SK-N-SH (cell line): Measurements from ENCODE around the gene LNPEP. TPM values are rescaled to one million over a fixed set of nuclear protein-coding genes. Genes with fewer than 3 reads are reported as not detected.

Experiments used
- CTCF ChIA-PET: fragments of 300-600, 350-600 bp; formaldehyde crosslinking; extraction: SDS; loops from one replicate; lab custom pipeline; 2021; lab: Yijun Ruan, JAX
- POLR2A ChIA-PET: fragments of 350-600 bp; sonication (Branson Sonifier 250); formaldehyde crosslinking; extraction: SDS; loops from one replicate; lab custom pipeline; 2020; ENCODE audit warnings: antibody characterized with exemption, inconsistent platforms; lab: Yijun Ruan, JAX
- DNase-seq: peaks from one replicate; pipeline ENCODE4 v3.0.0; 2012
- H2AFZ ChIP-seq: fragments of 200-600 bp; sonication (generic); 2 replicates; pipeline ENCODE4 v1.8.1; 2016; ENCODE audit warnings: antibody characterized with exemption, mild to moderate bottlenecking, low read depth
- H3F3A ChIP-seq: fragments of 200-600 bp; sonication (generic); replicated peaks from 2 replicates; pipeline ENCODE3; 2016; ENCODE audit warnings: antibody characterized with exemption, mild to moderate bottlenecking; ENCODE audit not compliant: insufficient read depth
- H3K27ac ChIP-seq, 2 experiments: fragments of 200-500 bp in 1 of 2; fragments of 200-600 bp in 1 of 2; sonication (Bioruptor generic) in 1 of 2; sonication (generic), shearing (Covaris generic) in 1 of 2; 2 replicates each; pipeline versions ENCODE4 v1.5.1 to v1.6.1; 2014 to 2016; ENCODE audit warnings: low read depth in 2 of 2, inconsistent platforms in 1 of 2, low read length in 1 of 2, mild to moderate bottlenecking in 1 of 2, mixed read lengths in 1 of 2
- H3K27me3 ChIP-seq: fragments of 200-600 bp; sonication (generic), shearing (Covaris generic); 2 replicates; pipeline ENCODE4 v1.6.1; 2016; ENCODE audit warnings: mixed run types; ENCODE audit not compliant: insufficient read depth
- H3K36me3 ChIP-seq, 2 experiments: fragments of 200-500 bp in 1 of 2; fragments of 200-600 bp in 1 of 2; sonication (Bioruptor generic) in 1 of 2; sonication (generic) in 1 of 2; replicated peaks in 1 of 2; 2 replicates each; pipeline versions ENCODE3 to v1.5.1; 2014 to 2016; ENCODE audit warnings: low read length in 1 of 2, mild to moderate bottlenecking in 1 of 2; ENCODE audit not compliant: insufficient read depth in 2 of 2, control insufficient read depth in 1 of 2
- H3K4me1 ChIP-seq, 2 experiments: fragments of 200-500 bp in 1 of 2; fragments of 200-600 bp in 1 of 2; sonication (Bioruptor generic) in 1 of 2; sonication (generic), shearing (Covaris generic) in 1 of 2; 2 replicates each; pipeline versions ENCODE4 v1.5.1 to v1.6.1; 2014 to 2016; ENCODE audit warnings: low read depth in 1 of 2, low read length in 1 of 2, mixed run types in 1 of 2; ENCODE audit not compliant: insufficient read depth in 2 of 2, control insufficient read depth in 1 of 2
- H3K4me2 ChIP-seq: fragments of 200-600 bp; sonication (generic), shearing (Covaris generic); 2 replicates; pipeline ENCODE4 v1.6.1; 2017; ENCODE audit warnings: mixed run types
- H3K4me3 ChIP-seq, 2 experiments: fragments of 200-500 bp in 1 of 2; fragments of 200-600 bp in 1 of 2; sonication (Bioruptor generic) in 1 of 2; sonication (generic), shearing (Covaris generic) in 1 of 2; 2 replicates each; pipeline versions ENCODE4 v1.5.1 to v1.8.1; 2014 to 2016; ENCODE audit warnings: low read depth in 2 of 2, inconsistent platforms in 1 of 2, low read length in 1 of 2, mild to moderate bottlenecking in 1 of 2, mixed read lengths in 1 of 2, moderate library complexity in 1 of 2
- H3K79me2 ChIP-seq: fragments of 200-600 bp; sonication (generic); 2 replicates; pipeline ENCODE4 v1.8.1; 2017; ENCODE audit warnings: mild to moderate bottlenecking; ENCODE audit not compliant: insufficient read depth
- H3K9ac ChIP-seq: fragments of 200-600 bp; sonication (generic); 2 replicates; pipeline ENCODE4 v1.6.1; 2017; ENCODE audit warnings: mixed run types
- H3K9me2 ChIP-seq: fragments of 200-600 bp; sonication (generic); 2 replicates; pipeline ENCODE4 v1.6.1; 2017; ENCODE audit warnings: mixed run types
- H3K9me3 ChIP-seq: fragments of 200-600 bp; sonication (generic); 2 replicates; pipeline ENCODE4 v1.6.1; 2017; ENCODE audit warnings: mixed run types, mild to moderate bottlenecking, moderate library complexity
- H4K20me1 ChIP-seq: fragments of 200-600 bp; sonication (generic); 2 replicates; pipeline ENCODE4 v1.6.1; 2017; ENCODE audit warnings: mild to moderate bottlenecking, mixed run types; ENCODE audit not compliant: insufficient read depth
- FOXJ3 ChIP-seq: sonication (generic); formaldehyde crosslinking; IDR thresholded peaks from 2 replicates; pipeline ENCODE4 v1.5.1; 2020; ENCODE audit warnings: mild to moderate bottlenecking, missing genetic modification reagents
- GATA2 ChIP-seq: sonication (generic); formaldehyde crosslinking; IDR thresholded peaks from 2 replicates; pipeline ENCODE4 v1.5.0; 2020; ENCODE audit warnings: mild to moderate bottlenecking, missing genetic modification reagents
- JUND ChIP-seq: IDR thresholded peaks from 2 replicates; pipeline ENCODE4 v1.4.0; 2012
- MXI1 ChIP-seq: IDR thresholded peaks from 2 replicates; pipeline ENCODE4 v1.6.1; 2012; ENCODE audit warnings: mild to moderate bottlenecking, low read depth, low read length, improper control_type of control experiment
- NFIC ChIP-seq: IDR thresholded peaks from 2 replicates; pipeline ENCODE4 v1.4.0; 2012; ENCODE audit warnings: borderline replicate concordance
- NRF1 ChIP-seq: IDR thresholded peaks from 2 replicates; pipeline ENCODE4 v1.6.1; 2012; ENCODE audit warnings: low read depth, mild to moderate bottlenecking, low read length
- RCOR1 ChIP-seq: fragments of 150-350 bp; IDR thresholded peaks from 2 replicates; pipeline ENCODE4 v1.6.1; 2017; ENCODE audit warnings: antibody characterized with exemption, low read length
- RFX5 ChIP-seq: IDR thresholded peaks from 2 replicates; pipeline ENCODE4 v1.6.1; 2012; ENCODE audit warnings: mild to moderate bottlenecking, improper control_type of control experiment, low read length
- SIN3A ChIP-seq: IDR thresholded peaks from 2 replicates; pipeline ENCODE4 v1.6.1; 2012; ENCODE audit warnings: low read depth, mild to moderate bottlenecking, low read length, moderate library complexity, borderline replicate concordance
- WGBS: methylation state at CpG from one replicate; pipeline ENCODE4 v1.1.6; 2017; ENCODE audit warnings: low lambda C conversion rate; 5-methylcytosine and 5-hydroxymethylcytosine counted together
- polyA plus RNA-seq, 3 experiments: library from polyadenylated mRNA; depleted of rRNA; stranded (reverse); fragments of >200 nt; gene quantifications; 2 replicates each; pipeline ENCODE4 v1.2.3, GENCODE V29; 2012
- TF ChIP-seq, protein P1 (sequence below): fragments of 150-350 bp; IDR thresholded peaks from 2 replicates; pipeline ENCODE4 v1.6.1; 2017; ENCODE audit warnings: antibody characterized with exemption, low read length, low read depth, borderline replicate concordance
- TF ChIP-seq, protein P2 (sequence below): IDR thresholded peaks from 2 replicates; pipeline ENCODE4 v1.4.0; 2012; ENCODE audit warnings: low read depth, borderline replicate concordance
- TF ChIP-seq, protein P3 (sequence below): fragments of 200-600 bp; sonication (generic); IDR thresholded peaks from 2 replicates; pipeline ENCODE4 v1.6.1; 2017; ENCODE audit warnings: antibody characterized with exemption, mild to moderate bottlenecking, moderate library complexity

Gene LNPEP
- polyA plus RNA-seq, 1 of the 3 experiments (the other 2 are of a cell fraction): 4.3 TPM

DNA sequence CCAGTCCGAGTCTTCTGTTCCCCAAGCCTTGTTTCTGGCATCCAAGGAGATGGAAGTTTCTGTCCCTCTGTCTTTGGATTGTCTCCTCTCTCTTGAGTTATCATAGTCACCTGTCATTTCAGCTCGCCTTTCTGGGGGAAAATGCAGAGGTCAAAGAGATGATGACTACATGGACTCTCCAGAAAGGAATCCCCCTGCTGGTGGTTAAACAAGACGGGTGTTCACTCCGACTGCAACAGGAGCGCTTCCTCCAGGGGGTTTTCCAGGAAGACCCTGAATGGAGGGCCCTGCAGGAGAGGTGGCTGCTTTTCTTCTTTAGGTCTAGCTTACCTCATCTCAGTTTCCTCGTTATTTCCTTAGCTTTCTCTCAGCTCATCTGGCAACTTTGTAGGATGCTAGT lies 34.5 kb upstream of the LNPEP start:
- WGBS: 97% methylated on average over 6 of the region's 6 CpGs
- POLR2A ChIA-PET: no interaction called here
- no peak overlapping the region for H3K4me2 ChIP-seq
- no peaks in the 10 kb centered on the region for H3K4me1 ChIP-seq
- no peak overlapping the region for H3K4me3 ChIP-seq
- H3K9me2 ChIP-seq: no peaks in the 10 kb centered on the region
- H3K9ac ChIP-seq: no peak overlapping the region
- no peaks in the 10 kb centered on the region for H3K27me3 ChIP-seq
- DNase-seq: no peak
- TF ChIP-seq MXI1 (no peak), RCOR1 (no peak), SIN3A (no peak), JUND (no peak), NFIC (no peak), NRF1 (no peak), FOXJ3 (CRISPR knock-in tag) (no peak), GATA2 (CRISPR knock-in tag) (no peak)
- TF ChIP-seq, protein P1, sequence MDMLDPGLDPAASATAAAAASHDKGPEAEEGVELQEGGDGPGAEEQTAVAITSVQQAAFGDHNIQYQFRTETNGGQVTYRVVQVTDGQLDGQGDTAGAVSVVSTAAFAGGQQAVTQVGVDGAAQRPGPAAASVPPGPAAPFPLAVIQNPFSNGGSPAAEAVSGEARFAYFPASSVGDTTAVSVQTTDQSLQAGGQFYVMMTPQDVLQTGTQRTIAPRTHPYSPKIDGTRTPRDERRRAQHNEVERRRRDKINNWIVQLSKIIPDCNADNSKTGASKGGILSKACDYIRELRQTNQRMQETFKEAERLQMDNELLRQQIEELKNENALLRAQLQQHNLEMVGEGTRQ: no peak
- TF ChIP-seq, protein P2, sequence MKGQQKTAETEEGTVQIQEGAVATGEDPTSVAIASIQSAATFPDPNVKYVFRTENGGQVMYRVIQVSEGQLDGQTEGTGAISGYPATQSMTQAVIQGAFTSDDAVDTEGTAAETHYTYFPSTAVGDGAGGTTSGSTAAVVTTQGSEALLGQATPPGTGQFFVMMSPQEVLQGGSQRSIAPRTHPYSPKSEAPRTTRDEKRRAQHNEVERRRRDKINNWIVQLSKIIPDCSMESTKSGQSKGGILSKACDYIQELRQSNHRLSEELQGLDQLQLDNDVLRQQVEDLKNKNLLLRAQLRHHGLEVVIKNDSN: no peak
- no peaks in the 10 kb centered on the region for H4K20me1 ChIP-seq
- H3F3A ChIP-seq: no peaks in the 10 kb centered on the region
- no peak overlapping the region for H3K27ac ChIP-seq
- H3K9me3 ChIP-seq: no peaks in the 10 kb centered on the region
- H2AFZ ChIP-seq: no peak overlapping the region
- CTCF ChIA-PET: interaction anchor here (1.0 to 1.4 kb wide), 3 partner anchors 14 to 57 kb away, joined by 3 to 5 read pairs (median 3); no protein-coding TSS in a partner anchor
- H3K36me3 ChIP-seq: no peaks in the 10 kb centered on the region
- no peaks in the 10 kb centered on the region for H3K79me2 ChIP-seq

DNA sequence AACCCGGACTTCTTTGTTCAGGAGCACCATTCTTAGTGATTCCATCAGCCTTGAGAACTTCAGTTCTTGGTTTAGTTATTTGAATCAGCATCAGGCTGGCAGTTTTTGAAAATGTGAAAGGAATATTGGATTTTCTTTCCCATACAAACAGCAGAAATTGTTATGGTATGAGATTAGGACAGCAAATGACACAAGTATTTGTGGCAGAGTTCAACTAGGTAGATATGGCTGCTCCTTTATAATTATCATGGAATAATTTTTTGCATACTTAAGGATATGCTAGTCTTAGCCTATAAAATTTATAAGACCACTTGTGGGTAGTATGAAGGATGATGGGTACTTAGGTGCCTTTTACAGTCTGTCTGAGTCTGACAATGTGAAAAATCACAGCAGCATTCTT lies 34.0 kb upstream of the LNPEP start:
- ChIA-PET POLR2A (no interaction called here), CTCF (interaction anchor here (1.0 to 1.4 kb wide), 3 partner anchors 13 to 57 kb away, joined by 3 to 5 read pairs (median 3); no protein-coding TSS in a partner anchor)
- TF ChIP-seq RFX5: no peak
- TF ChIP-seq, protein P3, sequence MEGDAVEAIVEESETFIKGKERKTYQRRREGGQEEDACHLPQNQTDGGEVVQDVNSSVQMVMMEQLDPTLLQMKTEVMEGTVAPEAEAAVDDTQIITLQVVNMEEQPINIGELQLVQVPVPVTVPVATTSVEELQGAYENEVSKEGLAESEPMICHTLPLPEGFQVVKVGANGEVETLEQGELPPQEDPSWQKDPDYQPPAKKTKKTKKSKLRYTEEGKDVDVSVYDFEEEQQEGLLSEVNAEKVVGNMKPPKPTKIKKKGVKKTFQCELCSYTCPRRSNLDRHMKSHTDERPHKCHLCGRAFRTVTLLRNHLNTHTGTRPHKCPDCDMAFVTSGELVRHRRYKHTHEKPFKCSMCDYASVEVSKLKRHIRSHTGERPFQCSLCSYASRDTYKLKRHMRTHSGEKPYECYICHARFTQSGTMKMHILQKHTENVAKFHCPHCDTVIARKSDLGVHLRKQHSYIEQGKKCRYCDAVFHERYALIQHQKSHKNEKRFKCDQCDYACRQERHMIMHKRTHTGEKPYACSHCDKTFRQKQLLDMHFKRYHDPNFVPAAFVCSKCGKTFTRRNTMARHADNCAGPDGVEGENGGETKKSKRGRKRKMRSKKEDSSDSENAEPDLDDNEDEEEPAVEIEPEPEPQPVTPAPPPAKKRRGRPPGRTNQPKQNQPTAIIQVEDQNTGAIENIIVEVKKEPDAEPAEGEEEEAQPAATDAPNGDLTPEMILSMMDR: no peak
- TF ChIP-seq JUND: no peak
- no peak for TF ChIP-seq NFIC

More for the DNA sequence above, 34.0 kb upstream of the LNPEP start:
- H3K27ac ChIP-seq: no peak overlapping the region
- H3K27me3 ChIP-seq: no peaks in the 10 kb centered on the region
- H2AFZ ChIP-seq: no peak overlapping the region
- H3K36me3 ChIP-seq: no peaks in the 10 kb centered on the region
- 92% methylated on average over 1 of the region's 1 CpG for WGBS
- H3K9ac ChIP-seq: no peak overlapping the region
- no peaks in the 10 kb centered on the region for H3F3A ChIP-seq
- no peaks in the 10 kb centered on the region for H3K4me1 ChIP-seq
- no peaks in the 10 kb centered on the region for H4K20me1 ChIP-seq
- H3K4me2 ChIP-seq: no peak overlapping the region
- no peak for DNase-seq
- H3K79me2 ChIP-seq: no peaks in the 10 kb centered on the region
- H3K9me2 ChIP-seq: no peaks in the 10 kb centered on the region
- H3K9me3 ChIP-seq: no peaks in the 10 kb centered on the region
- H3K4me3 ChIP-seq: no peak overlapping the region
